Neural progenitor cell (in vitro differentiated cells): ENCODE measurements around the gene HSPB2.

Experiments used
- CTCF ChIP-seq: fragments of 200-600 bp; sonication (generic); IDR thresholded peaks from 2 replicates; pipeline ENCODE4 v1.5.1; 2017; ENCODE audit warnings: antibody characterized with exemption, mild to moderate bottlenecking
- EZH2 ChIP-seq: fragments of 200-600 bp; sonication (generic); IDR thresholded peaks from 2 replicates; pipeline ENCODE4 v1.6.1; 2017; ENCODE audit warnings: antibody characterized with exemption, mild to moderate bottlenecking, moderate library complexity
- EZH2phosphoT487 ChIP-seq: fragments of 200-600 bp; sonication (generic); IDR thresholded peaks from 2 replicates; pipeline ENCODE4 v1.6.1; 2017; ENCODE audit warnings: antibody characterized with exemption

GRCh38 chr11:111961389-111962300 is 49.1 kb downstream of the HSPB2 start:
- no peak for TF ChIP-seq CTCF
- TF ChIP-seq EZH2phosphoT487, result no peak
- TF ChIP-seq EZH2, result no peak
